ENCODE results near the gene ALOX5AP.

Gene ALOX5AP

GRCh38 chr13:30735025-30735871 is at the start of gene ALOX5AP:
Gene ALOX5AP (plus strand): TSS chr13:30735543. CDS start chr13:30735606, 63 bp downstream.
- no peak within 1 kb of the TSS for H3K9ac ChIP-seq (ENCODE audit: low read length)
- H3K4me3 ChIP-seq (ENCODE audit: low read depth, low read length): no peak within 1 kb of the TSS
- no peaks in the 10 kb centered on the region for H3K27me3 ChIP-seq (ENCODE audit: control insufficient read depth, insufficient read depth, low read length)
- no peaks in the 10 kb centered on the region for H3K9me3 ChIP-seq (ENCODE audit: control insufficient read depth, insufficient read depth, low read depth, low read length)
- peaks cover 10% of the 10 kb centered on the region for H3K4me1 ChIP-seq (ENCODE audit: control insufficient read depth, insufficient read depth, low read length)
- no peak within 1 kb of the TSS for H3K27ac ChIP-seq (ENCODE audit: low read depth, low read length)
- H3K36me3 ChIP-seq (ENCODE audit: control insufficient read depth, insufficient read depth, low read length): no peaks in the 10 kb centered on the region

- Histone ChIP-seq H3K4me3 (ENCODE audit: low read depth, low read length) (no peak overlapping the region), H3K4me1 (ENCODE audit: control insufficient read depth, insufficient read depth, low read length) (no peaks in the 10 kb centered on the region)
Observed at GRCh38 chr13:30685987-30686386, 49.4 kb upstream of the ALOX5AP start.

GRCh38 chr13:30687601-30688000 is 47.7 kb upstream of the ALOX5AP start:
- Histone ChIP-seq H3K4me1 (ENCODE audit: control insufficient read depth, insufficient read depth, low read length) (no peaks in the 10 kb centered on the region), H3K36me3 (ENCODE audit: control insufficient read depth, insufficient read depth, low read length) (no peaks in the 10 kb centered on the region), H3K9ac (ENCODE audit: low read length) (no peak overlapping the region), H3K9me3 (ENCODE audit: control insufficient read depth, insufficient read depth, low read depth, low read length) (no peaks in the 10 kb centered on the region), H3K4me3 (ENCODE audit: low read depth, low read length) (no peak overlapping the region), H3K27me3 (ENCODE audit: control insufficient read depth, insufficient read depth, low read length) (no peaks in the 10 kb centered on the region), H3K27ac (ENCODE audit: low read depth, low read length) (no peak overlapping the region)

More at GRCh38 chr13:30685987-30686386, 49.4 kb upstream of the ALOX5AP start:
- Histone ChIP-seq H3K9ac (ENCODE audit: low read length) (no peak overlapping the region), H3K27me3 (ENCODE audit: control insufficient read depth, insufficient read depth, low read length) (no peaks in the 10 kb centered on the region), H3K27ac (ENCODE audit: low read depth, low read length) (no peak overlapping the region), H3K9me3 (ENCODE audit: control insufficient read depth, insufficient read depth, low read depth, low read length) (no peaks in the 10 kb centered on the region), H3K36me3 (ENCODE audit: control insufficient read depth, insufficient read depth, low read length) (no peaks in the 10 kb centered on the region)

GRCh38 chr13:30689752-30690151 is 45.6 kb upstream of the ALOX5AP start:
- Histone ChIP-seq H3K4me3 (ENCODE audit: low read depth, low read length) (no peak overlapping the region), H3K9ac (ENCODE audit: low read length) (no peak overlapping the region)

GRCh38 chr13:30690282-30691188 is 44.8 kb upstream of the ALOX5AP start:
- no peaks in the 10 kb centered on the region for H3K4me1 ChIP-seq (ENCODE audit: control insufficient read depth, insufficient read depth, low read length)
- no peaks in the 10 kb centered on the region for H3K36me3 ChIP-seq (ENCODE audit: control insufficient read depth, insufficient read depth, low read length)
- H3K9ac ChIP-seq (ENCODE audit: low read length): no peak overlapping the region
- no peaks in the 10 kb centered on the region for H3K27me3 ChIP-seq (ENCODE audit: control insufficient read depth, insufficient read depth, low read length)
- H3K9me3 ChIP-seq (ENCODE audit: control insufficient read depth, insufficient read depth, low read depth, low read length): no peaks in the 10 kb centered on the region
- H3K4me3 ChIP-seq (ENCODE audit: low read depth, low read length): no peak overlapping the region
- no peak overlapping the region for H3K27ac ChIP-seq (ENCODE audit: low read depth, low read length)

More at GRCh38 chr13:30689752-30690151, 45.6 kb upstream of the ALOX5AP start:
- H3K36me3 ChIP-seq (ENCODE audit: control insufficient read depth, insufficient read depth, low read length): no peaks in the 10 kb centered on the region
- no peaks in the 10 kb centered on the region for H3K9me3 ChIP-seq (ENCODE audit: control insufficient read depth, insufficient read depth, low read depth, low read length)
- H3K27ac ChIP-seq (ENCODE audit: low read depth, low read length): no peak overlapping the region
- H3K4me1 ChIP-seq (ENCODE audit: control insufficient read depth, insufficient read depth, low read length): no peaks in the 10 kb centered on the region
- no peaks in the 10 kb centered on the region for H3K27me3 ChIP-seq (ENCODE audit: control insufficient read depth, insufficient read depth, low read length)

- H3K27me3 ChIP-seq (ENCODE audit: control insufficient read depth, insufficient read depth, low read length): no peaks in the 10 kb centered on the region
- H3K4me1 ChIP-seq (ENCODE audit: control insufficient read depth, insufficient read depth, low read length): peaks cover 13% of the 10 kb centered on the region
- H3K9me3 ChIP-seq (ENCODE audit: control insufficient read depth, insufficient read depth, low read depth, low read length): no peaks in the 10 kb centered on the region
- H3K9ac ChIP-seq (ENCODE audit: low read length): no peak overlapping the region
- H3K4me3 ChIP-seq (ENCODE audit: low read depth, low read length): no peak overlapping the region
- H3K36me3 ChIP-seq (ENCODE audit: control insufficient read depth, insufficient read depth, low read length): no peaks in the 10 kb centered on the region
- no peak overlapping the region for H3K27ac ChIP-seq (ENCODE audit: low read depth, low read length)
Observed at GRCh38 chr13:30692113-30692512, 43.2 kb upstream of the ALOX5AP start.

- Histone ChIP-seq H3K27me3 (ENCODE audit: control insufficient read depth, insufficient read depth, low read length) (no peaks in the 10 kb centered on the region), H3K4me1 (ENCODE audit: control insufficient read depth, insufficient read depth, low read length) (peaks cover 13% of the 10 kb centered on the region), H3K4me3 (ENCODE audit: low read depth, low read length) (no peak overlapping the region), H3K9me3 (ENCODE audit: control insufficient read depth, insufficient read depth, low read depth, low read length) (no peaks in the 10 kb centered on the region), H3K36me3 (ENCODE audit: control insufficient read depth, insufficient read depth, low read length) (no peaks in the 10 kb centered on the region), H3K9ac (ENCODE audit: low read length) (no peak overlapping the region), H3K27ac (ENCODE audit: low read depth, low read length) (no peak overlapping the region)
Observed at GRCh38 chr13:30696278-30697176, 38.8 kb upstream of the ALOX5AP start.

GRCh38 chr13:30697177-30697953 is 38.0 kb upstream of the ALOX5AP start:
- H3K4me3 ChIP-seq (ENCODE audit: low read depth, low read length): no peak overlapping the region
- H3K4me1 ChIP-seq (ENCODE audit: control insufficient read depth, insufficient read depth, low read length): peaks cover 13% of the 10 kb centered on the region
- H3K36me3 ChIP-seq (ENCODE audit: control insufficient read depth, insufficient read depth, low read length): no peaks in the 10 kb centered on the region

GRCh38 chr13:30697996-30698401 is 37.3 kb upstream of the ALOX5AP start:
- Histone ChIP-seq H3K9ac (ENCODE audit: low read length) (no peak overlapping the region), H3K4me3 (ENCODE audit: low read depth, low read length) (no peak overlapping the region), H3K27ac (ENCODE audit: low read depth, low read length) (no peak overlapping the region), H3K27me3 (ENCODE audit: control insufficient read depth, insufficient read depth, low read length) (no peaks in the 10 kb centered on the region), H3K4me1 (ENCODE audit: control insufficient read depth, insufficient read depth, low read length) (peaks cover 13% of the 10 kb centered on the region), H3K9me3 (ENCODE audit: control insufficient read depth, insufficient read depth, low read depth, low read length) (no peaks in the 10 kb centered on the region), H3K36me3 (ENCODE audit: control insufficient read depth, insufficient read depth, low read length) (no peaks in the 10 kb centered on the region)

More at GRCh38 chr13:30697177-30697953, 38.0 kb upstream of the ALOX5AP start:
- H3K27ac ChIP-seq (ENCODE audit: low read depth, low read length): no peak overlapping the region
- no peaks in the 10 kb centered on the region for H3K27me3 ChIP-seq (ENCODE audit: control insufficient read depth, insufficient read depth, low read length)
- H3K9me3 ChIP-seq (ENCODE audit: control insufficient read depth, insufficient read depth, low read depth, low read length): no peaks in the 10 kb centered on the region
- no peak overlapping the region for H3K9ac ChIP-seq (ENCODE audit: low read length)

- peaks cover 13% of the 10 kb centered on the region for H3K4me1 ChIP-seq (ENCODE audit: control insufficient read depth, insufficient read depth, low read length)
- H3K9me3 ChIP-seq (ENCODE audit: control insufficient read depth, insufficient read depth, low read depth, low read length): no peaks in the 10 kb centered on the region
- no peak overlapping the region for H3K9ac ChIP-seq (ENCODE audit: low read length)
- H3K27me3 ChIP-seq (ENCODE audit: control insufficient read depth, insufficient read depth, low read length): no peaks in the 10 kb centered on the region
- no peak overlapping the region for H3K27ac ChIP-seq (ENCODE audit: low read depth, low read length)
- H3K36me3 ChIP-seq (ENCODE audit: control insufficient read depth, insufficient read depth, low read length): no peaks in the 10 kb centered on the region
- no peak overlapping the region for H3K4me3 ChIP-seq (ENCODE audit: low read depth, low read length)
Observed at GRCh38 chr13:30698488-30699005, 36.8 kb upstream of the ALOX5AP start.

Measured in HUES6 (cell line).